Hindlimb muscle (tissue), 1 donor: ENCODE data around the gene RPL36A. TPM values are rescaled to one million over a fixed set of nuclear protein-coding genes. Genes with fewer than 3 reads are reported as not detected.

Experiments used
- DNase-seq: peaks from one replicate; pipeline ENCODE4 v3.0.0-alpha.2; 2013
- polyA plus RNA-seq: library from polyadenylated mRNA; unstranded; fragments of 120-200 nt; gene quantifications from one replicate; pipeline ENCODE4 v1.2.1, GENCODE V29; 2013; ENCODE audit not compliant: insufficient read length

The RPL36A gene
- polyA plus RNA-seq, 1 donor: 1,337 TPM

- DNase-seq: no peak
Observed at GRCh38 chrX:101393530-101394305, 2.9 kb downstream of the RPL36A start.

DNA sequence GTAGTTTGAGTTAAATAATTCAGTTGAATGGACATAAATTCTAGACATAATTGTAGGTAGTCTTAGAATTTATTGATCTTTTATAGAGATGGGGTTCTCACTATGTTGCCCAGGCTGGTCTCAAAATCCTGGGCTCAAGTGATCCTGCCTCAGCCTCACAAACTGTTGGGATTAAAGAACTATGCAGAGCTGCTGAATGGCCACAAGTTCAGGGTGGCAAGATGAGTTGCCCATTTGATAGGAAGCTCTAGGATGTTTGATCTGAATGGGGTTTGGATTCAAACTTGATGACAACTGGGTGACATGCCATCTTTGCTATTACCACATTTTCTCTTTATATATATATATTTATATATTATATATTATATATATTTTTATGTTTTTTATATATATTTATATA lies 3.6 kb downstream of the RPL36A start:
- DNase-seq: no peak

DNA sequence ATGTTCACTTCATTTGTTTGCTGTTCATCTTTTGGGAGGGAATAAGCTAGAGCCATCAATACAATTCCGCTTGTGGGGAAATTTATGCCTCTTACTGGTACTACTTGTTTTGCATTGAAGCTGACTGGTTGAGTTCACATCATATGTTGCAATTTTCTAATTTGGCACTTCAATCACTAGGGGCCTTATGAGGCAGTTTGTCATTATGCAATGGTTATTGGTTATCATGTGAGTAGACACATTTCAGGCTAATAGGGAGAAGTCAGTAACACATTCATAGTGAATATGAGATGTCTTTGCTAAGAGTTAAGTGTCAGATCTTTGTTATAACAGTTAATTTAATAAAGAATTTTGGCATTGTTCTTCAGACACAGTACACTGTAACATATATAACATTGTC lies 5.0 kb downstream of the RPL36A start:
- DNase-seq: no peak

DNA sequence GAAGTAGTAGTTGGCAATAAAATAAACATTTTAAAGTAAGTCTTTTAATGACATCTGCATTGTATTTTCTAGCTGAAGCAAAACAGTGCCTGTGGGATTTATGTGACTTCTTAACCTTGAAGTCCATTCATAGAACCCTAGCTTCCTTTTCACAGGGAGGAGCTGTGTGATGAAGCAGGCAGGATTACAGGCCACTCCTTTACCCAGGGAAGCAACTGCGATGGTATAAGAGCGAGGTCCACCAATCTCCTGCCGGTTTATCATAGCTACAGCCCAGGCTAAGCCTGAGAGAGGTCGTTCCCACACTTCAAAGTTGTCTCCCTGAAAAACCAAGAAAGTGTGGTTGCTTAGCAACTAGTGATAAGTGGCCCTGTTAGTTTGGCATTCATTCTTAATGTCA lies 7.0 kb downstream of the RPL36A start:
- DNase-seq: no peak

DNA sequence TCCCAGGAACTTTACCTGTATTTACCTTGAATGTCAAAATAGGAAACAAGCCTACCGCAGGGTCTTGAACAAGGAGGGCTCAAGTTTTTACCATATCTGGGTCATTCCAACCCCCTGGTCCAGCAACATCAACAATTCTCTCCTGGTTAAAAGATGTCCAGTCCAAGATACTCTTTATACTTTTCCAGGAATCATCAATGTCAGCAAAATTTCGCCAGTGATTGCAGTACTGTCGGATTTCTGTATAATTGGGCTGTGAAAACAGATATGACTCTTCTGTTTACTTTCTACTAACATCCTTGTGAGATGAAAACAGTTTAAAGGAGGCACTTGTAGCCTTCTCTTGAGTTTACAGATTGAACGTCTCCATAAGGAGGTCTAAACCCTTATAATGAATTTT lies 7.9 kb downstream of the RPL36A start:
- no peak for DNase-seq

- DNase-seq: no peak
Observed at GRCh38 chrX:101399825-101400224, 9.0 kb downstream of the RPL36A start.

DNA sequence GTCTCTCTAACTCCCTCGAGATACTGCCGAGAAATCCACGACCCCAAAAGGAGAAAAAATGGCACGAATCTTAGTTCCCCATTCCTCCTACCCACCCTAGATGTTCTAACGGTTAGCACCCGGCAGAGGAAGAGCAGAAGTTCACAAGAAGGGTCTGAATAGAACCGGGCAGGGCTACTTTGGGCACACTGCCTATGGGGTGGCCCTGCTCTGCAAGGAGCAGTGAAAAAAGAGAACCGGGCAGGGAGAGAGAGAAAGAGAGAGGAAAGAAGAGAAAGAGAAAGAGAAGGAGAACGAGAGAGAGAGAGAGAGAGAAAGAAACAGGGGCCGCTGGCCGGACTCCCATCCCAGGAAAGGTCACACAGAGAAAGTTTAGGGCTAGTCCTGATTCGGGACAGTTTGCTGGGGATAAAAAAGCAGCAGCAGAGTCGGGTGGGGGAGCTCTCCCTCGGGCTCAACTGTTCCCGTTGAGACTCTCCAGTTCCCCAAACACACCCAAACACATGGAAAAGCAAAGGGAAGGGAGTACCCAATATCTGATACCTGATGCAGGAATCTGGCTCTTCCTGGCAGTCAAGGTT lies 16.4 kb downstream of the RPL36A start:
- DNase-seq: peak; percentile 26

- DNase-seq: peak; percentile 94
Observed at GRCh38 chrX:101407748-101408531, 17.1 kb downstream of the RPL36A start, which contains the start of the genes GLA and HNRNPH2. GLA (minus strand) TSS chrX:101407925; CDS start chrX:101407903, 22 bp downstream. HNRNPH2 (plus strand) TSS chrX:101408222; CDS start chrX:101411989, 3,767 bp downstream.

DNA sequence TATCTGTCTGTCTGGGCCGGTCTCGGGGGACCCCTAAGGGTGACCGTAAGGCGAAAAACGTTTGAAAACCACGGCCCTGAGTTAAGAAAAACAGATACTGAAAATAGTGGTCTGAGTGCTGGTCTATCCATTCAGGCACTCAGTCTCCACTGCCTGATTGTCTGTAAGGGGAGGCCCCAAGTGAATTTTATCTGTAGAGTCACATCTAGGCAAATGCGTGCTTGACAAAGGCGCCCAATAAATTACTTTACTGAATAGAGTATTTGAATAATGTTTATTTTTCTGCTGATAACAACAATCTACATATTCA lies 17.7 kb downstream of the RPL36A start:
- DNase-seq: no peak

DNA sequence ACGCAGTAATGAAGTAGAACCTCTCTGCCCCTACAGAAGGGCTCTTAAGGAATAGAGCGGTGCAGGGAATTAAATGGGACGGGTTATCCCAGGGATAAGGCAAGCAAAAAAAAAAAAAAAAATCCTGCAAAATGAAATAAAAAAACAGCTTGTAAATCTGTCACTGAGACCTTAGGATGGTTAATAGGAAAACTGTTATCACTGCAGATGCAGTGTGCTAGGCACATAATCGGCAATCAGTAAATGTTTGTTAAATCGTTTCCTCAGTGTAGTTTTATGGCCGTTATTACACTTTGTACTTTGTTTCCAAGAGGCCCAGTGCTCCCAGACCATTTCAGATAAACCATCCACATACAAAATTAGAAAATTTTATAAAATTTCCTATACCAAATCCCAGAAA lies 18.2 kb downstream of the RPL36A start:
- DNase-seq: no peak

DNA sequence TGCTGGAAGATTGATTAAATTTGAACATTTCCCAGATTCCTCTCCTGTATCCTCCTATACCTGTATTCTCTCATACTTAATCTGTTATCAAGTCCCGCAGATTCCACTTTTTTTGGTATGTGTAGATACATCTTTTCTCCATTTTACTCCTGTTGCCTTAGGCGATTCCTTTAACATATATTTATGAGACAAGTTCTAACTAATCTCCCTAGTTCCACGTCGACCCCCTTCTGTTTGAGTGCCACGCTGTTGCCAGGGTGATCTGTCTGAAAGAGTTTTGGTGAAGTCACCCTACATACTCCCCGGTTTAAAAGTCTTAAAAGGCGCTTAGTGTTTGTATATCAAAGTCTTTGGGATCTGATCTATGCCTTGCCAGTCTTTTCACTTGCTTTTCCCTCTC lies 19.6 kb downstream of the RPL36A start:
- no peak for DNase-seq

DNA sequence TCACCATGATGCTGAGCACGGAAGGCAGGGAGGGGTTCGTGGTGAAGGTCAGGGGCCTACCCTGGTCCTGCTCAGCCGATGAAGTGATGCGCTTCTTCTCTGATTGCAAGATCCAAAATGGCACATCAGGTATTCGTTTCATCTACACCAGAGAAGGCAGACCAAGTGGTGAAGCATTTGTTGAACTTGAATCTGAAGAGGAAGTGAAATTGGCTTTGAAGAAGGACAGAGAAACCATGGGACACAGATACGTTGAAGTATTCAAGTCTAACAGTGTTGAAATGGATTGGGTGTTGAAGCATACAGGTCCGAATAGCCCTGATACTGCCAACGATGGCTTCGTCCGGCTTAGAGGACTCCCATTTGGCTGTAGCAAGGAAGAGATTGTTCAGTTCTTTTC lies 21.2 kb downstream of the RPL36A start:
- no peak for DNase-seq

DNA sequence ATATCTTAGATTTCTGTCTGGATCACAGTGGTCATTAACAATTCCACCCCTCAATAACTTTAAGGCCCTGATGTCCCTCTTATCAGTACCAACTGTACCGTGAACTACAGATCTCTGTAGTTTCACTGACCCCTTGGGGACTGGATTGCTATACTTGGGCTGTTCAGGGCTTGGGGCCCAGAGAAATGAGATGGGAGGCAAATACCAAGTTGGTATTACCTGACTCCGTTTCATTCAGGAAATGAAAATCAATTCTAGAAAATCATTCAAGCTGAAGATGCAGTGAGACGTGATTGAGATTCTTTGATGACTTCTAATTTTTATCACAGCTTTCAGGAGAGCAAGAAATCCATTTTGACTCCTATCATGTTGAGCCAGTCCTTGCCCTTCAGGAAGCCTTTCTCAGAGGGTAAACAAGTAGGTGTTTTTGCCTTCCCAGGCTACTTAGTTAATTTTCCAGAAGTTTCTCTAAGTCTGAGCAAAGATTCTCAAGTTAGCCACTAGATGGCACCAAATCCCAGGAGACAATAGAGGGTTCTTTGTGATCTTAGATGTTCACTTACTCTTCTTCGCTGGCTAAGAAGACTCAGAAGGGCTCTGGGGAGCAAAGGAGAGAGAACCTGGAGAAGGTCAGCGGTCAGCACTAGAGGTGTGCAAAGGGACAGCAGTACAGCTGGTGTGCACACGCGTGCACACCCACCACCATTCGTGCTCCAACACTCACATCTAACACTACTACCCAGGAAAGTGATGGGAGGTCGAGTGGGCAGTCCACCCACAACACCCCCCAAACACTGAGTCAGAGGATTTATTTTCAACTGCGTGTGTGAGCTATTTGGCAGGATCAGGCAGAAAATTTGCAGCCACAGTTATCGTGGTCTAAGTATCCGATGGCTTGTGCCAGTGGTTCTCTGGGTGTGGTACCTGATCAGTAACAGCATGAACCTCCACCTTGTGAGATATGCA lies 24.7 kb downstream of the RPL36A start:
- peak; percentile 56 for DNase-seq

DNA sequence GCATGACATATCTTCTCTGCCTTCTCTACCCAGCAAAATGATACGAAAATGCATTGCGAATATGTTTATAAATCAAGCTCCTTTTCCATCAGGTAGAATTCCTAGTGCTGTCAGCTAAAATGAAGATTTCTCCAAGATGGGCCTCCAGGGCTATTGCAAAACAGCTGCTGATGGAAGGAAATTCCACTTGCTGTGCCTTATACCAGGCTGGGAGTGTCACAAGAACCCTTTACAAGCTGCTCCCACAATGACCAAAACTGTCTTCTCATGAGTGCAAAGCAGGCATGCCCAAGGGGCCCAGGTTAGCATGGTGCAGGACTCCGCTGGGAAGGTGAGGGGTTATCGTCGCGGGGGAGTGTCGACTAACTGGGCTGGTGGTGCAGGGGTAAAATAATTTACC lies 25.9 kb downstream of the RPL36A start:
- no peak for DNase-seq

DNA sequence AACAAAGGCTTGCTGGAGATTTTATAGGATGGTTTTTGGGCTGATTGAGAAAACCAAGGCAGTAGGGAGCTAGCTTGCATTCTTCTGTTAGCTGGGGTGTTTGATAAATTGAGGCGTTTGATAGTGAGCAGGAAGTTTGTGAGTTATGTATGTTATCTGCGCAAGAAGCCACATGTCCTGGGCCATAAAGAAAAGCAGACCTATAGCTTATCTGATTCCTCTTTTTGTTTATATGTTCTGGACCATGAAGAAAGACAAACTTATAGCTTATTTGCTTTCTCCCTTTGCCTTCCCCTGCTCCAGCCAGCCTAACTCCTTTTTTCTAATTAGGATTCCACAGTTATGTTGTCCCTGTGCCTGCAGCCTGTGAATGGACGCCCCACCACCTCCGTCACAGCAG lies 26.4 kb downstream of the RPL36A start:
- no peak for DNase-seq

GRCh38 chrX:101417981-101418841 lies 27.4 kb downstream of the RPL36A start:
- DNase-seq: peak; percentile 54

DNA sequence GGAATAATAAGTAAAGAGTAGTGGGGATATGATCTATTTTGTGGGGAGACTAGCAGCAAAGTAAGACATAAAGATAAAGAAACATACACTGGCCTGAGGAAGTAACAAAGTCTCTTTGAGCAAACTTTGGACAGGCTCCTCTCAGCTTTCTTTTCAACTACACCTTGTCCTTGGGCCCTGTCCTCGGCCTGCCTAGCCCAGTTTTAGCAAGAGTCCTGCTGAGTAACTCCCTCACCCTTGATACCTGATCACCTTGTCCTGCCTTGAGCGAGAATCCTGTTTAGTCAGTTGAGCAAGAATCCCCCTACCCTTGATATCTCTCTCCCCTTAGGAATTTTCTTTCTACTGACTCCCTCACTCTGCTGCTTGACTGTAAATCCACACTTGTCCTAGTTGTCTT lies 28.7 kb downstream of the RPL36A start:
- no peak for DNase-seq

GRCh38 chrX:101427954-101428353 lies 37.1 kb downstream of the RPL36A start:
- no peak for DNase-seq

- no peak for DNase-seq
Observed at GRCh38 chrX:101429934-101430333, 39.1 kb downstream of the RPL36A start.

DNA sequence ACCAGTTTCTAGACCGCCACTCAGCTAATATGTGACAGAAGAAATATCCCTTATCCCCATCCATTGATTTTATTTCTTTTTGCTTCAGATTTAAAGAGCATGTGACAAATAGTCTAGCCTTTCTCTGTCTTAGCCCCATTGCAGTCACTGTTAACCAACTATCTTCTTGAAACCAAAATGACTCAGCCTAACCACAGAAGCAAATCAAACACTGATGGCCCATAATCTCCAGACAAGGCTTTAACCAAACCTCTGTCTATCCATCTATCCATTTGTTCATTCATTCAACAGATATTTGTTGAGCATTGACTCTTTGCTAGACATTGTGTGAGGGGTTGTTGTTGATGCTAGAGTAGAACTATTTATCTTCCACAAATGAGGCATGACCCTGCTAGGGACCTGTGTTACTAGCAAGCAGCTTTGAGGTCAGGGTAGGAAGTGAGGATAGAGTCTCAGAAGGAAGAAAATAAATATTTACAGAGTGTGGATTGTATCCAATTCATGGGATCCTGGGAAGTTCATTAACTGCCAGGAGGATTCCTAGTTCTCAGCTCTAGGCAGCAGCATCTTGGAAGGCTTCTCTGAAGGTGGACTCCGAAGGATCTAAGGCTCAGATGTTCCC lies 39.8 kb downstream of the RPL36A start:
- no peak for DNase-seq

GRCh38 chrX:101442085-101442484 lies 51.3 kb downstream of the RPL36A start:
- no peak for DNase-seq
